NCI-H748 (cell line): ENCODE data around the gene TBKBP1.

Experiments used
- DNase-seq: peaks from one replicate; lab custom pipeline; 2025; ENCODE audit not compliant: unreplicated experiment; lab: John Stamatoyannopoulos, UW

Gene TBKBP1, protein sequence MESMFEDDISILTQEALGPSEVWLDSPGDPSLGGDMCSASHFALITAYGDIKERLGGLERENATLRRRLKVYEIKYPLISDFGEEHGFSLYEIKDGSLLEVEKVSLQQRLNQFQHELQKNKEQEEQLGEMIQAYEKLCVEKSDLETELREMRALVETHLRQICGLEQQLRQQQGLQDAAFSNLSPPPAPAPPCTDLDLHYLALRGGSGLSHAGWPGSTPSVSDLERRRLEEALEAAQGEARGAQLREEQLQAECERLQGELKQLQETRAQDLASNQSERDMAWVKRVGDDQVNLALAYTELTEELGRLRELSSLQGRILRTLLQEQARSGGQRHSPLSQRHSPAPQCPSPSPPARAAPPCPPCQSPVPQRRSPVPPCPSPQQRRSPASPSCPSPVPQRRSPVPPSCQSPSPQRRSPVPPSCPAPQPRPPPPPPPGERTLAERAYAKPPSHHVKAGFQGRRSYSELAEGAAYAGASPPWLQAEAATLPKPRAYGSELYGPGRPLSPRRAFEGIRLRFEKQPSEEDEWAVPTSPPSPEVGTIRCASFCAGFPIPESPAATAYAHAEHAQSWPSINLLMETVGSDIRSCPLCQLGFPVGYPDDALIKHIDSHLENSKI

GRCh38 chr17:47693731-47694580, at the start of gene TBKBP1:
Gene TBKBP1 (plus strand): TSS chr17:47694161. CDS start chr17:47696113, 1,952 bp downstream.
- peak; percentile 74 for DNase-seq

- no peak for DNase-seq
Observed at GRCh38 chr17:47644324-47644723, 49.6 kb upstream of the TBKBP1 start.

- peak; percentile 100 for DNase-seq
Observed at GRCh38 chr17:47649153-47649971, 44.6 kb upstream of the TBKBP1 start, which contains the start of gene KPNB1. Gene KPNB1 (plus strand): TSS chr17:47649919. CDS start chr17:47650245, 326 bp downstream.

DNA sequence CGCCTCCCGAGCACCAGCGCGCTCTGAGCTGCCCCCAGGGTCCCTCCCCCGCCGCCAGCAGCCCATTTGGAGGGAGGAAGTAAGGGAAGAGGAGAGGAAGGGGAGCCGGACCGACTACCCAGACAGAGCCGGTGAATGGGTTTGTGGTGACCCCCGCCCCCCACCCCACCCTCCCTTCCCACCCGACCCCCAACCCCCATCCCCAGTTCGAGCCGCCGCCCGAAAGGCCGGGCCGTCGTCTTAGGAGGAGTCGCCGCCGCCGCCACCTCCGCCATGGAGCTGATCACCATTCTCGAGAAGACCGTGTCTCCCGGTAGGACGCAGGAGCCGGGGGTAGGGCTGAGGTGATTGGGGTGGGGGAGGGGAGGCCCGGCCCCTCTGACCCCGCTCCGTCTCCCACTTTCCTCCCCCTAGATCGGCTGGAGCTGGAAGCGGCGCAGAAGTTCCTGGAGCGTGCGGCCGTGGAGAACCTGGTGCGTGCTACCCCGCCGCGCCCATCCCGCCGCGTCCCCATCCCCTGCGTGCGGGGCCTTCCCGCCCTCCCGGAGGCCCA, 43.9 kb upstream of the TBKBP1 start:
- no peak for DNase-seq

DNA sequence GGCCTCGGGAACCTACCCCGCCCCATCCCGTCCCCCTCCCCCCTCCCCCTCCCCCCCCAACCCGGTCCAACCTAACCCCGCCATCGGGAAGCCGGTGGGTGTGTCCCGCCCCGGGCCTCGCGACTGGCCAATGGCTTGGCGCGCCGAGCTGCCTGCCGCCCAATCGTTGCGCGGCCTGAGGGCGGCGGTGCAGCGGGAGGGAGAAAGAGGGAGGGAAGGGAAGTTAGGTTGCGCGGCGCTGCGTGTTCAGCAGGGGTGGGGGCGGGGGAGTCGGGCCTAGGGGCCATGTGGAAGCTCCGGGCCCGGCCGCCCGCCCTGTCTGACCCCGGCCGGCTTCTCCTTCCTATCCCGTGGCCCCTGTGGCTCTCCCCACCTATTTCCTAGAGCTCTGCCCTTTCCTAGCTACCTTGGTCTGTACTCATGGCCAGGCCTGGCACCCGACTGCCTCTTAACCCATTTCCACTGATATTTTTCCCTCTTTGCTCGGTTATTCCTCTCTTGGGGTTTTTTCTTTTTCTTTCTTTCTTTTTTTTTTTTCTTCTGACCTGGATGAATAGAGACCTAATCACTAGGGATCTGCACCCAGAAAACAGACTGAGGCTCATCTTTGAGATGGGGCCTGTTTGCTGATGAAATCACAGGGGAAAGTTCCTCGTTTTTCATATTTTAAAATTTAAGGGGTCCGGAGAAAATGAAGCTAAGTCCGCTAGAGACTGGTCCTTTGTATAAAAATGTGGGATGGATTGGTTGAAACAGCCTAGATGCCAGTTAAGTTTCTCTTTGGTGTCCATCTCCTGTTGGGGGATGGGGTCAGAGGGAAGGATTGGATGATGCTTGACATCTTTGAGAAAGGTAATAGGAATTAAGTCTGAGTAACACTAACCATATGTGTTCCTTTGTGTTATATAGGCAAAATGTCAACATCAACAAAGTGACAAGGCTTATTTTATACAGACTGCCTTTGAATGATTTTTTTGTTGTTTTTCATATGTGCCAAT, 43.1 kb upstream of the TBKBP1 start:
- DNase-seq, result peak; percentile 98

GRCh38 chr17:47651704-47652103, 42.3 kb upstream of the TBKBP1 start:
- no peak for DNase-seq

GRCh38 chr17:47652570-47652969, 41.4 kb upstream of the TBKBP1 start:
- no peak for DNase-seq

DNA sequence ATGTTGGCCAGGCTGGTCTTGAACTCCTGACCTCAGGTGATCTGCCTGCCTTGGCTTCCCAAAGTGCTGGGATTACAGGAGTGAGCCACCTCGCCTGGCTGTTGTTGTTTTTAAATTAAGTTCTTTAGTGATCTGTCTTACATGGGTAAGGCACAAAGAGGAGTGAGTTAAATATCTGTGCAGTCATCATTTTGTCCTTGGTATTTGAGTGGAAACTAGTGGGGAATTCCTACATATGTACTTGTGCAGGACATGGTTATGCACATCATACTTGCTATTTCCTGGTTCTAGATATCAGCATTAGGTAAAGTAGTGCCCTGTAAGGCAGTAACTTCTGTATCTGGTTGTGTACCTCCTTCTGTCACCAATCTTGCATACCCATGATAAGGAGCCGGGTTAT, 40.5 kb upstream of the TBKBP1 start:
- DNase-seq, result no peak

DNA sequence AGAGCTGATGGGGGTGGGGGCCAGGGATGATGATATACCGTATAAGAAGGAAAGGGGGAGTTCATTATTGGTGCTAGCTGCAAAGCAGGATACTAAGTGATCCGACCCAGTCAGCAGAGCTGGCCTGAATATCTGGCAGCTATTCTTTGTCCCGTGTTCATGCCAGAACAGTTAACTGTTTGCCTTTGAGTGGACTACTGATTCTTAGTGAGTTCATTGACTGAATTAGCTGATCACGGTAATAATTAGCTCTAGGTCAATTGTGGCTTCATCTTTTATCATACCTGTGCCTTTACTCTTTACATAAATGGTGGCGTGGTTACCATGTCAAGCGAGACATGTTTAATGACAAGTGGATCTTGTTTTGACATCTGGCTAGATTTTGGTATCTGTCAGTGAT, 39.0 kb upstream of the TBKBP1 start:
- no peak for DNase-seq

- no peak for DNase-seq
Observed at GRCh38 chr17:47660064-47660492, 33.9 kb upstream of the TBKBP1 start.

DNA sequence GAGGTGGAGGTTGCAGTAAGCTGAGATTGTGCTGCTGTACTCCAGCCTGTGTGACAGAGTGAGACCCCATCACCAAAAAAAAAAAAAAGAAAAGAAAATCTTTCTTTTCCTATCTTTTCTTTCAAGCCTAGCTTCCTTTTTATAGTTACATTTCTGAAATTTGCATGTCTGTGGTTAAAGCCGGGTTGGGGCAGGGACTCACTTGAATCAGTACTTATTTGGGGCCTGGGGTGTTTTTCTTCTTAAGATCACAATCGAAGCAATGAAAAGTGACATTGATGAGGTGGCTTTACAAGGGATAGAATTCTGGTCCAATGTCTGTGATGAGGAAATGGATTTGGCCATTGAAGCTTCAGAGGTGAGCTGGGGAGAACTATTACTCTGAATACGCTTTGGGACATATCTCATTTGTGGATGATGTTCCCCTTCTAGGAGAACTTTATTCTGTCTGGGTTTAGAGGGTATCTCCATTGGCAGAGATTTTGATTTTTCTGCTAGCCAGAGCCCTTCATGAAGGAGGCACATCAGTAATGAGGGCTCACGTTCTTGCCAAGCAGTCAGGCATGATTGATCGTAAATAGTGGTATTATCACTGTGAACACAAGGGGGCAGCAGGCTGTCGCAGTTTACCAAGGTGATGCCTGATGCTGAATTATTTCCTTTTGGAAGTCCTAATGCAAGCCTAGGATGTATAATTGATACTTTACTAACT, 29.9 kb upstream of the TBKBP1 start:
- DNase-seq, result peak; percentile 49

DNA sequence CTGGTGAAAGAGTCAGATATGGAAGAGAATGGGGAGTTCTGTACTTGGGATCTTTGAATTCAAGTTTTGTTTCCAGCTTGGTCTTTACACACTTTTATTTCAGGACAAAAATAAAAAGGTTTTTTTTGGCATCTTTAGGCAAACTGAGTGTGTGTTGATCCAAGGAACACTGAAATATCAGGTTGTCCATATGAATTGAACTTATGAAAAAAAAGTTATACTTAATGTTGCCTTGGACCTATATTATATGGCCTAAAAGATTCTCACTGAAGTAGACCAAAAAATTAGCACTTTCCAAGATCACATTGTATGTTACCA, 29.4 kb upstream of the TBKBP1 start:
- no peak for DNase-seq

DNA sequence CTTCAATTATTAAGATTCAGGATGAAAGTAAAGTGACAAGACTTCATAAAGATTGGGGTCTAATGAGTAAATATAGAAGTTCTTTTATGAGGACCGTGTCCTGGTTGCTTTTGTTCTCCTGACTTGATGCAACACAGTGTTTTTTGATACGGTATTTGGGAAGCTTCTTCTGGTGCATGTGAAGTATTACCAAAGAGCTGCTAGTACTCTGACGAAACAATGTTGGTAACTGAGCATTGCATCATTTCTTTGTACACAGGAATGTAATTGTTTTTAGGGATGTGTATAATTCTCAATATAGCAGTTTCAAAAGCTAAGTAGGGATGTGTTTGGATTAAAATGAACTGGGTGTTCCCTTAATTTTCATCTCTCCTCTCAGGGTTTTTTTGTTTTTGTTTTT, 28.3 kb upstream of the TBKBP1 start:
- DNase-seq, result no peak

GRCh38 chr17:47669081-47669480, 24.9 kb upstream of the TBKBP1 start:
- no peak for DNase-seq

DNA sequence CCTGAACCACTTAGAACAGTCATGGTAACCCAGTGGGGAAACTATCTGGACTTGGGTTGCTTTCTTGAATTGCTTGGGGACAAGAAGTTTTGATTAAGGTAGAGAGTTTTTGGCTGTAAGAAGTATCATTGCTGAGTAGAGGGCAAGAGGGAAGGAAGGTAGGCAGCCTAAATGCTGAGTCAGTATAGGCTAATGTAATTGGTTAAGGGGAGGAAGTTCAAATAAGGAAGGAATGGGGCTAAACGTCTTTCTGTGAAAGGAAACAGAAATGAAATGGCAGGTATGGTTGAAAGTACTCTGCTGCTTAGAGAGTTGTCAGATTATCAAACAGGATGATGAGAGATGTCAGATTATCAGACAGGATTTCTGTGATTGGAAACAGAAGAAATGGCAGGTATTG, 23.9 kb upstream of the TBKBP1 start:
- DNase-seq, result no peak

DNA sequence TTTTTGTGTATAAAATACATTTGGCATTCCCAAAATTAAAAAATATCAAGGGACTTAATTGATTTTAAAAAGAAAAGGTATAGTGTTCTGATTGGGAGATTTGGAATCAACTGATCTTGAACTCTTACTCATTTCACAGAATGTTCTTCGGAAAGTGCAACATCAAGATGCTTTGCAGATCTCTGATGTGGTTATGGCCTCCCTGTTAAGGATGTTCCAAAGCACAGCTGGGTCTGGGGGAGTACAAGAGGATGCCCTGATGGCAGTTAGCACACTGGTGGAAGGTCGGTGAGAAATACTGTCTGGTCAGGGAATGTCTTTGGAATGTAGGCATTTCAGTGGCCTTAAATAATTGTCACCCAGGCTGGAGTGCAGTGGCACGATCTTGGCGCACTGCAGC, 19.5 kb upstream of the TBKBP1 start:
- no peak for DNase-seq

DNA sequence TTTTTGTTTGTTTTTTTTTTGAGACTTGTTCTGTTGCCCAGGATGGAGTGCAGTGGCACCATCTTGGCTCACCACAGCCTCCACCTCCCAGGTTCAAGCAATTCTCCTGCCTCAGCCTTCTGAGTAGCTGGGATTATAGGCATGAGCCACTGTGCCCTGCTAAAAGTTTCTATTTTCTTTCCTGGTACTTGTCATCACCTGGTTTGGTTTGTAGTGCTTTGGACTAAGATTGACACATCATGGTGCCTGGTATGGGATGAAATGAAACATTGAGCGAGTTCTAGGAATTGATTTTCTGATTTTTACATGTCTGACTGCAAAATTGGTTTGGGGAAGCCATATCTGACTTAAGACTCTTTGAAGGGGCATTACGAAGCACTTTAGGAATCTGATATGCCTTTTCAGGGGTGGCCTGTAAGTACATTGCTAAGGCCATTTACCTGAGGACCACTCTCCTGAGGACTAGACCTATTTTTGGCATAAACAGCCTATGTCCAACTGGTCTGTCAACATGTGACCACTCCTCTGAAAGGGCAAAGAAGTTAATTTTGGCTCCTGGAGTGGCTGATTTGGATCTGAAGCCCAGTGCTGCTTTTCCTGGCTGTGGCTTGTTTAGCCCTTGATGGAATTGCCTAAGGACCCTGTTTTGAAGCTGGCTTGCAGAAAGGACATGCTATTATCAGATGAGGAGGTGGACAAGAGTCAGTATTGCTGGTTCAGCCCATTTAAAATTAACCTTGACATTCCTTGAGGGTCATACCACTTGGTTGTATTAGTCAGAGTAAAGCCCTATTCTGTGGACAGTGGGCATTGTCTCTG, 18.4 kb upstream of the TBKBP1 start:
- no peak for DNase-seq

DNA sequence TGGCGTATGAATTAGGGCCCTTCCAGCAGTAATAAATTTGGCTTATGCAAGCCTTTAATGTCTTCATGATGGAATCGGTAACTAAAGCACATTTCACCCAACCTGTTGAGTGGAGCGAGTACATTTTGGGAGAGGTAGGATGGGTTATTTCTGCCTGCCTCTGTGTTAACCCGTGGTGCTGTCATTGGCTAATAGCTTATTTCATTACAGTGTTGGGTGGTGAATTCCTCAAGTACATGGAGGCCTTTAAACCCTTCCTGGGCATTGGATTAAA, 17.8 kb upstream of the TBKBP1 start:
- no peak for DNase-seq
